ENCODE measurements around the gene DMKN.

DMKN gene

DNA sequence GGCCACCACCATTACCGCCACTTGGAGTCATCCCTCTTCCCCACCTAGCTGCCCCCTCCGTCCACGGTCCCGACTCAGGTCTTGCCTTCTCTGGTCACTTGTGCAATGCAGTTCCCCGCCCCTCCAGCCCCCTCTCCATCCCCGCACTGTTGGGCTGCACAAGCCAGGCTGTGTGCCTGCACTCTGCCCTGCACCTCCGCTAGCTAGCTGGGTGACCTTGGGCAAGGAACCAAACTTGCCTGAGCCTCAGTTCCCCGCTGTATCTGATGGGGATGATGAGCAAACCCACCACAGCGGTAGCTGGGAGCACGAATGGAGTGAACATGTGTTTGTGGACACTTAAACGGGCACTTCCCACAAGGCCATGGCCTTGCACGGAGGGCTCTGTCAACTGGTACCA lies 26.4 kb upstream of the DMKN start:
- DNase-seq, result no peak
- Histone ChIP-seq H3K9me3 (ENCODE audit: control insufficient read depth, low read length) (no peaks in the 10 kb centered on the region), H3K4me2 (ENCODE audit: low read length, poor library complexity, severe bottlenecking) (no peak overlapping the region), H3K27me3 (ENCODE audit: control insufficient read depth in 1 of 2, insufficient read depth in 1 of 2, low read length in 2 of 2) (peaks cover 0 to 3% of the 10 kb centered on the region in 2 experiments), H3K79me1 (replicated peaks; ENCODE audit: low read length, poor library complexity, severe bottlenecking) (peaks cover 16% of the 10 kb centered on the region), H2BK12ac (ENCODE audit: low read length in 2 of 2) (no peak overlapping the region), H3K18ac (ENCODE audit: low read depth in 1 of 2, low read length in 2 of 2) (no peak overlapping the region), H3K4ac (ENCODE audit: low read depth in 1 of 2, low read length in 2 of 2) (no peak overlapping the region), H2AFZ (ENCODE audit: low read depth, low read length) (no peak overlapping the region), H2BK15ac (ENCODE audit: low read depth, poor library complexity, severe bottlenecking) (no peak overlapping the region), H3K36me3 (ENCODE audit: control insufficient read depth in 1 of 2, insufficient read depth in 2 of 2, low read depth in 1 of 2, low read length in 2 of 2) (peaks cover 20 to 28% of the 10 kb centered on the region in 2 experiments), H2AK5ac (ENCODE audit: low read length, severe bottlenecking) (no peak overlapping the region), H3K4me3 (ENCODE audit: insufficient read depth in 1 of 2, low read depth in 1 of 2, low read length in 2 of 2) (no peak overlapping the region), H4K91ac (ENCODE audit: low read length) (no peak overlapping the region), H2BK120ac (ENCODE audit: low read depth, low read length) (no peak overlapping the region), H3K4me1 (ENCODE audit: control insufficient read depth, insufficient read depth, low read depth, low read length) (peaks cover 9% of the 10 kb centered on the region), H2BK5ac (ENCODE audit: low read depth, low read length, poor library complexity, severe bottlenecking) (no peak overlapping the region), H3K27ac (ENCODE audit: low read length, poor library complexity, severe bottlenecking) (no peak overlapping the region), H3K14ac (ENCODE audit: low read length in 2 of 2) (no peak overlapping the region), H4K8ac (ENCODE audit: low read length) (no peak overlapping the region), H3K9ac (ENCODE audit: low read length) (no peak overlapping the region), H3K23ac (ENCODE audit: low read length in 2 of 2) (no peak overlapping the region)
- 97% methylated on average over 12 of the region's 12 CpGs for WGBS

GRCh38 chr19:35539314-35539713 lies 25.9 kb upstream of the DMKN start:
- H4K91ac ChIP-seq (ENCODE audit: low read length), result no peak overlapping the region
- no peaks in the 10 kb centered on the region for H3K9me3 ChIP-seq (ENCODE audit: control insufficient read depth, low read length)
- H3K23ac ChIP-seq (ENCODE audit: low read length in 2 of 2), result no peak overlapping the region
- no peak overlapping the region for H2AFZ ChIP-seq (ENCODE audit: low read depth, low read length)
- H3K18ac ChIP-seq (ENCODE audit: low read depth in 1 of 2, low read length in 2 of 2), result no peak overlapping the region
- no peak overlapping the region for H3K4me2 ChIP-seq (ENCODE audit: low read length, poor library complexity, severe bottlenecking)
- no peak overlapping the region for H3K14ac ChIP-seq (ENCODE audit: low read length in 2 of 2)
- H3K9ac ChIP-seq (ENCODE audit: low read length), result no peak overlapping the region
- peaks cover 5% of the 10 kb centered on the region for H3K4me1 ChIP-seq (ENCODE audit: control insufficient read depth, insufficient read depth, low read depth, low read length)
- no peak overlapping the region for H2AK5ac ChIP-seq (ENCODE audit: low read length, severe bottlenecking)
- WGBS, result 84% methylated on average over 4 of the region's 6 CpGs
- H3K4ac ChIP-seq (ENCODE audit: low read depth in 1 of 2, low read length in 2 of 2), result no peak overlapping the region
- peaks cover under 1 to 8% of the 10 kb centered on the region in 2 experiments for H3K27me3 ChIP-seq (ENCODE audit: control insufficient read depth in 1 of 2, insufficient read depth in 1 of 2, low read length in 2 of 2)
- no peak overlapping the region for H3K27ac ChIP-seq (ENCODE audit: low read length, poor library complexity, severe bottlenecking)
- no peak overlapping the region for H2BK12ac ChIP-seq (ENCODE audit: low read length in 2 of 2)
- H2BK5ac ChIP-seq (ENCODE audit: low read depth, low read length, poor library complexity, severe bottlenecking), result no peak overlapping the region
- H4K8ac ChIP-seq (ENCODE audit: low read length), result no peak overlapping the region
- H3K4me3 ChIP-seq (ENCODE audit: insufficient read depth in 1 of 2, low read depth in 1 of 2, low read length in 2 of 2), result no peak overlapping the region
- peaks cover 10% of the 10 kb centered on the region for H3K79me1 ChIP-seq (replicated peaks; ENCODE audit: low read length, poor library complexity, severe bottlenecking)
- H2BK15ac ChIP-seq (ENCODE audit: low read depth, poor library complexity, severe bottlenecking), result no peak overlapping the region
- H3K36me3 ChIP-seq (ENCODE audit: control insufficient read depth in 1 of 2, insufficient read depth in 2 of 2, low read depth in 1 of 2, low read length in 2 of 2), result peaks cover 20 to 28% of the 10 kb centered on the region in 2 experiments
- no peak overlapping the region for H2BK120ac ChIP-seq (ENCODE audit: low read depth, low read length)
- DNase-seq, result no peak

- Histone ChIP-seq H3K18ac (ENCODE audit: low read depth in 1 of 2, low read length in 2 of 2) (no peak overlapping the region), H3K4me3 (ENCODE audit: insufficient read depth in 1 of 2, low read depth in 1 of 2, low read length in 2 of 2) (no peak overlapping the region), H2AFZ (ENCODE audit: low read depth, low read length) (no peak overlapping the region), H3K27ac (ENCODE audit: low read length, poor library complexity, severe bottlenecking) (no peak overlapping the region), H3K9ac (ENCODE audit: low read length) (no peak overlapping the region), H2AK5ac (ENCODE audit: low read length, severe bottlenecking) (no peak overlapping the region), H2BK12ac (ENCODE audit: low read length in 2 of 2) (no peak overlapping the region), H2BK15ac (ENCODE audit: low read depth, poor library complexity, severe bottlenecking) (no peak overlapping the region), H4K8ac (ENCODE audit: low read length) (no peak overlapping the region), H3K79me1 (replicated peaks; ENCODE audit: low read length, poor library complexity, severe bottlenecking) (no peaks in the 10 kb centered on the region), H3K27me3 (ENCODE audit: control insufficient read depth in 1 of 2, insufficient read depth in 1 of 2, low read length in 2 of 2) (peaks cover 22 to 29% of the 10 kb centered on the region in 2 experiments), H3K23ac (ENCODE audit: low read length in 2 of 2) (no peak overlapping the region), H3K4me1 (ENCODE audit: control insufficient read depth, insufficient read depth, low read depth, low read length) (peaks cover 3% of the 10 kb centered on the region), H3K36me3 (ENCODE audit: control insufficient read depth in 1 of 2, insufficient read depth in 2 of 2, low read depth in 1 of 2, low read length in 2 of 2) (peaks cover 2% of the 10 kb centered on the region in 2 experiments), H2BK5ac (ENCODE audit: low read depth, low read length, poor library complexity, severe bottlenecking) (no peak overlapping the region), H4K91ac (ENCODE audit: low read length) (no peak overlapping the region), H3K4me2 (ENCODE audit: low read length, poor library complexity, severe bottlenecking) (no peak overlapping the region), H3K14ac (ENCODE audit: low read length in 2 of 2) (no peak overlapping the region), H2BK120ac (ENCODE audit: low read depth, low read length) (no peak overlapping the region), H3K9me3 (ENCODE audit: control insufficient read depth, low read length) (no peaks in the 10 kb centered on the region), H3K4ac (ENCODE audit: low read depth in 1 of 2, low read length in 2 of 2) (no peak overlapping the region)
- WGBS, result 81% methylated on average over 10 of the region's 10 CpGs
- DNase-seq, result no peak
These were observed 21.5 kb upstream of the DMKN start for GRCh38 chr19:35534803-35535480.

- H3K4me2 ChIP-seq (ENCODE audit: low read length, poor library complexity, severe bottlenecking), result no peak overlapping the region
- WGBS, result 41% methylated on average over 20 of the region's 30 CpGs
- no peak overlapping the region for H4K8ac ChIP-seq (ENCODE audit: low read length)
- no peak overlapping the region for H3K14ac ChIP-seq (ENCODE audit: low read length in 2 of 2)
- H3K18ac ChIP-seq (ENCODE audit: low read depth in 1 of 2, low read length in 2 of 2), result no peak overlapping the region
- no peaks in the 10 kb centered on the region for H3K79me1 ChIP-seq (replicated peaks; ENCODE audit: low read length, poor library complexity, severe bottlenecking)
- H3K36me3 ChIP-seq (ENCODE audit: control insufficient read depth in 1 of 2, insufficient read depth in 2 of 2, low read depth in 1 of 2, low read length in 2 of 2), result no peaks in the 10 kb centered on the region
- no peak overlapping the region for H4K91ac ChIP-seq (ENCODE audit: low read length)
- H3K9ac ChIP-seq (ENCODE audit: low read length), result peak overlapping the region; percentile 53
- H3K27ac ChIP-seq (ENCODE audit: low read length, poor library complexity, severe bottlenecking), result no peak overlapping the region
- H2AFZ ChIP-seq (ENCODE audit: low read depth, low read length), result no peak overlapping the region
- no peak overlapping the region for H2AK5ac ChIP-seq (ENCODE audit: low read length, severe bottlenecking)
- DNase-seq, result peak; percentile 40
- no peak overlapping the region for H3K4ac ChIP-seq (ENCODE audit: low read depth in 1 of 2, low read length in 2 of 2)
- no peak overlapping the region for H3K23ac ChIP-seq (ENCODE audit: low read length in 2 of 2)
- no peak overlapping the region for H2BK12ac ChIP-seq (ENCODE audit: low read length in 2 of 2)
- H3K4me1 ChIP-seq (ENCODE audit: control insufficient read depth, insufficient read depth, low read depth, low read length), result peaks cover 3% of the 10 kb centered on the region
- H2BK5ac ChIP-seq (ENCODE audit: low read depth, low read length, poor library complexity, severe bottlenecking), result no peak overlapping the region
- H2BK120ac ChIP-seq (ENCODE audit: low read depth, low read length), result no peak overlapping the region
- no peaks in the 10 kb centered on the region for H3K9me3 ChIP-seq (ENCODE audit: control insufficient read depth, low read length)
- peaks cover 22 to 29% of the 10 kb centered on the region in 2 experiments for H3K27me3 ChIP-seq (ENCODE audit: control insufficient read depth in 1 of 2, insufficient read depth in 1 of 2, low read length in 2 of 2)
- H2BK15ac ChIP-seq (ENCODE audit: low read depth, poor library complexity, severe bottlenecking), result no peak overlapping the region
- peak overlapping the region in 1 of 2 experiments; percentile 66 for H3K4me3 ChIP-seq (ENCODE audit: insufficient read depth in 1 of 2, low read depth in 1 of 2, low read length in 2 of 2)
These were observed 20.5 kb upstream of the DMKN start for GRCh38 chr19:35533822-35534392.
